H9 (cell line): ENCODE measurements around the gene FBXO38. TPM values are rescaled to one million over a fixed set of nuclear protein-coding genes. Genes with fewer than 3 reads are reported as not detected.

Source experiments
- DNase-seq: peaks from one replicate; pipeline ENCODE4 v3.0.0-alpha.2; 2017
- H2AFZ ChIP-seq: one replicate; pipeline ENCODE4 v1.6.1; 2013; ENCODE audit warnings: mild to moderate bottlenecking, low read length, control low read depth, moderate library complexity
- H2AK5ac ChIP-seq: 2 replicates; pipeline ENCODE4 v1.6.1; 2013; ENCODE audit warnings: low read length, control low read depth, mixed read lengths; ENCODE audit not compliant: insufficient read length
- H2BK120ac ChIP-seq: one replicate; pipeline ENCODE4 v1.6.1; 2013; ENCODE audit warnings: low read depth, mild to moderate bottlenecking, low read length, control low read depth, inconsistent platforms; ENCODE audit not compliant: poor library complexity, severe bottlenecking
- H2BK12ac ChIP-seq: 2 replicates; pipeline ENCODE4 v1.6.1; 2013; ENCODE audit warnings: low read length, control low read depth, mixed read lengths, low read depth; ENCODE audit not compliant: insufficient read length
- H2BK15ac ChIP-seq: 2 replicates; pipeline ENCODE4 v1.6.1; 2013; ENCODE audit warnings: low read depth, low read length, control low read depth
- H2BK20ac ChIP-seq: one replicate; pipeline ENCODE4 v1.6.1; 2013; ENCODE audit warnings: low read depth, mild to moderate bottlenecking, low read length, control low read depth, inconsistent platforms; ENCODE audit not compliant: poor library complexity, severe bottlenecking
- H2BK5ac ChIP-seq: 2 replicates; pipeline ENCODE4 v1.6.1; 2013; ENCODE audit warnings: low read length, control low read depth, mixed read lengths; ENCODE audit not compliant: insufficient read length
- H3K14ac ChIP-seq: 2 replicates; pipeline ENCODE4 v1.6.1; 2013; ENCODE audit warnings: low read length, control low read depth; ENCODE audit not compliant: insufficient read depth
- H3K18ac ChIP-seq: 2 replicates; pipeline ENCODE4 v1.6.1; 2013; ENCODE audit warnings: low read depth, mild to moderate bottlenecking, mixed read lengths, low read length, control low read depth; ENCODE audit not compliant: insufficient read length
- H3K23ac ChIP-seq: 2 replicates; pipeline ENCODE4 v1.6.1; 2013; ENCODE audit warnings: low read length, control low read depth, mixed read lengths, low read depth; ENCODE audit not compliant: insufficient read length
- H3K23me2 ChIP-seq: 2 replicates; pipeline ENCODE4 v1.6.1; 2013; ENCODE audit warnings: low read depth, mild to moderate bottlenecking, mixed read lengths, low read length, control low read depth; ENCODE audit not compliant: insufficient read length, poor library complexity, severe bottlenecking
- H3K27ac ChIP-seq: 2 replicates; pipeline ENCODE4 v1.5.1; 2013; ENCODE audit warnings: low read length, control low read depth, mixed read lengths, low read depth; ENCODE audit not compliant: insufficient read length
- H3K27me3 ChIP-seq: 2 replicates; pipeline ENCODE4 v1.6.1; 2013; ENCODE audit warnings: low read length, control low read depth, inconsistent platforms; ENCODE audit not compliant: insufficient read depth
- H3K4ac ChIP-seq: 2 replicates; pipeline ENCODE4 v1.6.1; 2013; ENCODE audit warnings: low read depth, mild to moderate bottlenecking, control low read depth, inconsistent platforms, low read length, moderate library complexity
- H3K4me1 ChIP-seq: 2 replicates; pipeline ENCODE4 v1.6.1; 2013; ENCODE audit warnings: low read length, control low read depth, inconsistent platforms; ENCODE audit not compliant: insufficient read depth
- H3K4me2 ChIP-seq: 2 replicates; pipeline ENCODE4 v1.6.1; 2013; ENCODE audit warnings: low read length, control low read depth, mixed read lengths; ENCODE audit not compliant: insufficient read length, insufficient read depth
- H3K56ac ChIP-seq: 2 replicates; pipeline ENCODE4 v1.6.1; 2013; ENCODE audit warnings: low read depth, mild to moderate bottlenecking, mixed read lengths, low read length, control low read depth; ENCODE audit not compliant: insufficient read length
- H3K79me1 ChIP-seq: 2 replicates; pipeline ENCODE4 v1.6.1; 2013; ENCODE audit warnings: low read depth, mild to moderate bottlenecking, moderate library complexity, low read length, control low read depth, inconsistent platforms; ENCODE audit not compliant: insufficient read depth, poor library complexity, severe bottlenecking
- H3K79me2 ChIP-seq: 2 replicates; pipeline ENCODE4 v1.6.1; 2013; ENCODE audit warnings: low read length, control low read depth, inconsistent platforms; ENCODE audit not compliant: insufficient read depth
- H3K9ac ChIP-seq: 2 replicates; pipeline ENCODE4 v1.6.1; 2013; ENCODE audit warnings: low read length, control low read depth, mixed read lengths; ENCODE audit not compliant: insufficient read length; ENCODE audit errors: extremely low read depth
- H3K9me3 ChIP-seq: one replicate; pipeline ENCODE4 v1.6.1; 2013; ENCODE audit warnings: low read depth, low read length, inconsistent platforms; ENCODE audit not compliant: control insufficient read depth
- H3T11ph ChIP-seq: one replicate; pipeline ENCODE4 v1.6.1; 2013; ENCODE audit warnings: mild to moderate bottlenecking, low read length, control low read depth, inconsistent platforms
- H4K20me1 ChIP-seq: one replicate; pipeline ENCODE4 v1.6.1; 2013; ENCODE audit not compliant: control insufficient read depth, insufficient read length, insufficient read depth
- H4K5ac ChIP-seq: 2 replicates; pipeline ENCODE4 v1.6.1; 2013; ENCODE audit warnings: low read depth, mild to moderate bottlenecking, mixed read lengths, low read length, control low read depth; ENCODE audit not compliant: insufficient read length
- H4K8ac ChIP-seq: replicated peaks from 2 replicates; pipeline ENCODE4 v1.6.1; 2013; ENCODE audit warnings: low read length, control low read depth, mixed read lengths, low read depth; ENCODE audit not compliant: insufficient read length
- H4K91ac ChIP-seq: 2 replicates; pipeline ENCODE4 v1.6.1; 2013; ENCODE audit warnings: low read depth, mild to moderate bottlenecking, moderate library complexity, mixed read lengths, low read length, control low read depth; ENCODE audit not compliant: insufficient read length
- H3K27ac Mint-ChIP-seq, 3 experiments: 2 replicates in 2 of 3; 3 replicates in 1 of 3; pipeline ENCODE4 v1.8.0; 2020 to 2021; ENCODE audit warnings: mixed read lengths in 3 of 3, mild to moderate bottlenecking in 1 of 3, moderate library complexity in 1 of 3
- H3K27me3 Mint-ChIP-seq: 2 replicates; pipeline ENCODE4 v1.8.0; 2021; ENCODE audit warnings: low read depth, mild to moderate bottlenecking, moderate library complexity, mixed read lengths
- H3K36me3 Mint-ChIP-seq, 3 experiments: 2 replicates in 2 of 3; 3 replicates in 1 of 3; pipeline ENCODE4 v1.8.0; 2020 to 2021; ENCODE audit warnings: low read depth in 3 of 3, mixed read lengths in 3 of 3; ENCODE audit not compliant: insufficient read depth in 1 of 3
- H3K4me1 Mint-ChIP-seq, 2 experiments: 2 replicates each; pipeline ENCODE4 v1.8.0; 2020; ENCODE audit warnings: mixed read lengths in 2 of 2
- H3K4me3 Mint-ChIP-seq, 2 experiments: 2 replicates in 1 of 2; 3 replicates in 1 of 2; pipeline ENCODE4 v1.8.0; 2020 to 2021; ENCODE audit warnings: mild to moderate bottlenecking in 2 of 2, mixed read lengths in 2 of 2, moderate library complexity in 1 of 2
- H3K9me3 Mint-ChIP-seq, 2 experiments: 2 replicates in 1 of 2; 3 replicates in 1 of 2; pipeline ENCODE4 v1.8.0; 2020; ENCODE audit warnings: mild to moderate bottlenecking in 2 of 2, mixed read lengths in 2 of 2, moderate library complexity in 1 of 2
- CTCF ChIP-seq: fragments of 200-600 bp; sonication (generic); conservative IDR thresholded peaks from 3 replicates; pipeline ENCODE4 v1.8.0; 2021; ENCODE audit warnings: antibody characterized with exemption, mild to moderate bottlenecking
- WGBS: extraction: QIAGEN DNeasy Blood & Tissue Kit; methylation state at CpG from one replicate; pipeline ENCODE4 v1.1.7; 2013; ENCODE audit warnings: missing lambda C conversion rate, low lambda C conversion rate, mixed read lengths; ENCODE audit not compliant: insufficient read length; ENCODE audit errors: extremely low coverage; 5-methylcytosine and 5-hydroxymethylcytosine counted together
- total RNA-seq: library from RNA; stranded (reverse); gene quantifications from 2 replicates; pipeline ENCODE4 v1.2.1, GENCODE V29; 2021

FBXO38 gene
- total RNA-seq, 1 experiment from 2014 or later = 34.6 TPM

GRCh38 chr5:148477429-148477828, 93.7 kb downstream of the FBXO38 start:
- H4K5ac ChIP-seq = no peak overlapping the region
- H3K9me3 ChIP-seq = no peaks in the 10 kb centered on the region
- no CpG with 5 or more reads among the region's 3 CpGs for WGBS
- H3K27ac ChIP-seq = no peak overlapping the region
- Mint-ChIP-seq H3K4me3 (no peak overlapping the region), H3K36me3 (no peaks in the 10 kb centered on the region), H3K27me3 (peaks cover 15% of the 10 kb centered on the region), H3K4me1 (peaks cover 3 to 5% of the 10 kb centered on the region in 2 experiments; a peak in 3 of 4 replicates), H3K9me3 (no peaks in the 10 kb centered on the region), H3K27ac (no peak overlapping the region)
- H3K14ac ChIP-seq = no peak overlapping the region
- H3K9ac ChIP-seq = no peak overlapping the region
- H4K8ac ChIP-seq = no peak overlapping the region
- no peak overlapping the region for H3K18ac ChIP-seq
- no peaks in the 10 kb centered on the region for H3K27me3 ChIP-seq
- H3K4ac ChIP-seq = no peak overlapping the region
- no peaks in the 10 kb centered on the region for H3K23me2 ChIP-seq
- no peak overlapping the region for H3K23ac ChIP-seq
- H3K79me2 ChIP-seq = no peaks in the 10 kb centered on the region
- H2BK5ac ChIP-seq = no peak overlapping the region
- no peak overlapping the region for H3K56ac ChIP-seq
- TF ChIP-seq CTCF = no peak
- H2BK120ac ChIP-seq = no peak overlapping the region
- no peak overlapping the region for H2BK12ac ChIP-seq
- DNase-seq = no peak
- H3K4me1 ChIP-seq = no peaks in the 10 kb centered on the region
- H4K91ac ChIP-seq = no peak overlapping the region
- H3T11ph ChIP-seq = no peak overlapping the region
- H3K79me1 ChIP-seq = no peaks in the 10 kb centered on the region
- no peak overlapping the region for H3K4me2 ChIP-seq
- H2BK15ac ChIP-seq = no peak overlapping the region
- H2AFZ ChIP-seq = no peak overlapping the region
- H2BK20ac ChIP-seq = no peak overlapping the region
- no peaks in the 10 kb centered on the region for H4K20me1 ChIP-seq
- H2AK5ac ChIP-seq = no peak overlapping the region
